Fibroblast of skin of abdomen (primary cell): ENCODE data around the gene NPW.
A peak's percentile ranks its signal among the peaks of the same experiment; 100 is the strongest.
"Not testable (repeated sequence)": the region's sequence is repeated elsewhere in the genome, so short reads cannot be mapped to it uniquely, and the experiment has no call there.

Experiments used
- DNase-seq: peaks from one replicate; pipeline ENCODE4 v3.0.0-alpha.2; 2013

Gene NPW

DNA sequence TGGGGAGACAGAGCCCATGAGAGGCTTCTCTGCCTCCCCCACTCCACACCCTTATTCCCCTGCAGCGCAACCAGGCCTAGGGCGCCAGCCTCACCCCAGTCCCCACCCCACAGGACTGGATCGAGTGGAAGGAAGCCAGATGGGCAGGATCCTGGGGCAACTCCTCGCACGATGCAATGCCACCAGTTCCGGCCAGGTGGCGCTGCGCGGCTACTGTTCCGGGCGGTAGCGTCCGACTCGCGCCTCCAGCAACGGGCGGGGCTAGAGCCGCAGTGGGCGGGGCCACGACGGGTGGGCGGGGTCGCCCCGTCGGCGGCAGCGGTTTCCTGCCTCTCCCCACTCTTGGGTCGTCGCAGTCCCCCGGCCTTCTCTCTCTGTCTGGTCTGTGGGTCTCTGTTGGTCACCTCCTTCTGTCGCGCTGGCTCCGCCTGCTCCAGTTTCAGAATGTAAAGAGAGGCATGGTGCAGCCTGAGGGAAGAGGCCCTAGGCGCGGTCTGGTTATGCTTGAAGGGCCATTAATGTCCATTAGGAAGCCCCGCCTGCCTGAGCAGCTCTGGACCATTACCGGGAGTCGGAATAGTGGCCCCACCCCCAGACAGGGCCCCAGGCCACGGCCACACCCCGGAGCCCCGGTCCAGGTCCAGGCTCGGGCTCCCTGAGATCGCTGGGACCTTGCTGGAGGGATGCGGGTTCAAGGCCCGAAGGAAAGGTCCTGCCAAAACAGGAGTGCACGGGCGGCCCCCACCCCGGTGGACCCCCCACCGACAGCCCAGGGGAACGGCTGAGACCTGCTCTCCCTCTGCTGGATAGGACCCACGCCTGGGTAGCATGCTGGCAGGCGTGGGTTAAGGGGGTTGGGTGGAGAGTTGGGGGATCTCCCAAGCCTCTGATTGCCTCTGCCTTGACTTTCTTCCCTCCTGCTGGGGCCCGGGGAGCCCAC is 3.8 kb downstream of the NPW start:
- peak; percentile 79 for DNase-seq

DNA sequence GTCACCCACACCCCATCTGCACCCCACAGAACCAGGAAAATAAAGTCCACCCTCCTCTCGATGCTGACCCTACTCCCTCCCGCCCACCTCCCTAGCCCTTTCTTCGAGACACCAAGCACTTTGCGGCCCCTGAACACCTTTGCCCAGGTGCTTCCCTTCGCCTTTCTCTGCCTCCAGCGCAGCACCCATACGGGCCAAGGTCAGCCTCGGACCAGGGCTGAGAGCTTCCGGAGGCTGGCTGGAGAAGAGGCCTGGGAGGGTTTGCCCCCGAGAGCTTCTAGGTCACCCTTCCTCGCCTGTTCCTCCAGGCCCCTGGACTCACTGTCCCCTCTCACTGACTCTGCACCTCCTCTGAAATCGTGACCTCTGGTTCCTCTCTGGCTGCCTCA is 4.4 kb downstream of the NPW start:
- DNase-seq: no peak

DNA sequence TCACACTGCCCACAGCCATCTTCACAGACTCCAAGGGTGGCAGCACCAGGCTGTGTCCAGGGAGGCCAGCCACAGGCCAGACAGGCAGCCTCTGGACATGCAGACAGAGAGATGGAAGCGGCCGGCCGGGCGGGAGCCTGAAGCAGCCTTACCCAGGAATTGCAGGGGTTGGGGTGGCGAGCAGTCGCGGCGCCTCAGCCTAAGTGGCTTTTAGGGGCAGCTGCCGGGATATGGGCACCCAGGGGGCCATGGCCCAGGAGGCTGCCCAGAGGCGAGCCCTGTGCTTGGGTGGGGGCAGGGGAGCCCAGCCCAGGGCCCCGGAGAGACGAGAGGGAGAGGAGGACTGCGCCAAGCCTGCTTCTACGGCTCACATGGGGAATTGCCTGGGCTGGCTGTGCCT is 5.7 kb downstream of the NPW start:
- DNase-seq: no peak

DNA sequence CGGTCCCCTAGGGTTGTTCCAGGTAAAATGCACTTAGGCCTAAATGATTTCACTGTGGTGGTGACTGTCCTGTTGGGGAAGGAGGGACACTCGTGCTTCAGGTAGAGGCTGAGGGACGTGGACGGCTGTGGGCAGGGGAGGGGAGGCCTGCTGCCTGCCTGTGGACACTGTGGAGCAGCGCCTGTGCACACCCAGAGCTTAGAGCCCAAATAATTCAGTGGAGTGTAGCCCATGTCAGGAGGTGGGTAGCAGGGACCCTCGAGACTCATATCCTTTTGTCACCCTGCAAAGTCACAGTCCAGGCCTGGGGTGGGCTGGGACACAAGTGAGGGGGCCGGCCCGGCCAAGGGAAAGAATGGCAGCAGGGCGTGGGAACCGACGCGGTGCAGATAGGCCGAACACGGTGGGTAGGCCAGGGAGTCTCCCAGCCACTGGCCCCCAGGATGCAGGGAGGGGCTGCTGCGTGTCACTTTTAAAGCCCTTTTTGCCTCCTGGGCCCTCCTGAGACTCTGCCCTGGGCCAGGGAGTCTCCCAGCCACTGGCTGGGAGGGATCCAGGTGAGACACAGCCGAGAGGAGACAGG is 6.4 kb downstream of the NPW start:
- no peak for DNase-seq

DNA sequence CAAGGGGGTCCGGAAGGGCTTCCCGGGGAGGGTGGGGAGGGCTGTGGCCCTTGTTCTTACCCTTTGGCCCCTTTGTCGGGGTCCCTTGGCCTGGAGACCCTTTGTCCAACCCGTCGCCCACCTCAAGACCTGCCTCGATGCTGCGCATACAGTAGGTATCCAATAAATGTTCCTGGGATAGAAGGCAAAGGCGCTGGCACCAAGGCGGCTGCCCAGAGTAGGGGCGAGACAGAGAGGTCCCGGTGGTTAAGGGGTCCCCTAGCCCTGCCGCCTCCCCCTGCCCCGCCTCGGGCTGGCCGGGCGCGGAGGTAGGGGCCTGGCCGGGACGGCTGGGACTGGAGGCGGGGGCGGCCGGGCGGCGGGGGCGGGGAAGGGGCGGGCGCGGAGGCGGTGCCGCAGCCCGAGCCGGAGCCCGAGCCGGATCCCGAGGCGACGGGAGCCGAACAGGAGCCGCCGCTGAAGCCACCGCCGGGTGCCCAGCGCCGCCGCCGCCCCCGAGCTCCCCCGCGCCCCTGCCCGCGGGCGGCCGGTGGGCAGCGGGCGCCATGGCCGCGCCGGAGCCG is 7.0 kb downstream of the NPW start, which contains the start of gene NHERF2:
NHERF2 (plus strand) TSS at position 442 of the 563 bp plus-strand sequence; CDS start at position 546, 104 bp downstream.
- DNase-seq: no peak

DNA sequence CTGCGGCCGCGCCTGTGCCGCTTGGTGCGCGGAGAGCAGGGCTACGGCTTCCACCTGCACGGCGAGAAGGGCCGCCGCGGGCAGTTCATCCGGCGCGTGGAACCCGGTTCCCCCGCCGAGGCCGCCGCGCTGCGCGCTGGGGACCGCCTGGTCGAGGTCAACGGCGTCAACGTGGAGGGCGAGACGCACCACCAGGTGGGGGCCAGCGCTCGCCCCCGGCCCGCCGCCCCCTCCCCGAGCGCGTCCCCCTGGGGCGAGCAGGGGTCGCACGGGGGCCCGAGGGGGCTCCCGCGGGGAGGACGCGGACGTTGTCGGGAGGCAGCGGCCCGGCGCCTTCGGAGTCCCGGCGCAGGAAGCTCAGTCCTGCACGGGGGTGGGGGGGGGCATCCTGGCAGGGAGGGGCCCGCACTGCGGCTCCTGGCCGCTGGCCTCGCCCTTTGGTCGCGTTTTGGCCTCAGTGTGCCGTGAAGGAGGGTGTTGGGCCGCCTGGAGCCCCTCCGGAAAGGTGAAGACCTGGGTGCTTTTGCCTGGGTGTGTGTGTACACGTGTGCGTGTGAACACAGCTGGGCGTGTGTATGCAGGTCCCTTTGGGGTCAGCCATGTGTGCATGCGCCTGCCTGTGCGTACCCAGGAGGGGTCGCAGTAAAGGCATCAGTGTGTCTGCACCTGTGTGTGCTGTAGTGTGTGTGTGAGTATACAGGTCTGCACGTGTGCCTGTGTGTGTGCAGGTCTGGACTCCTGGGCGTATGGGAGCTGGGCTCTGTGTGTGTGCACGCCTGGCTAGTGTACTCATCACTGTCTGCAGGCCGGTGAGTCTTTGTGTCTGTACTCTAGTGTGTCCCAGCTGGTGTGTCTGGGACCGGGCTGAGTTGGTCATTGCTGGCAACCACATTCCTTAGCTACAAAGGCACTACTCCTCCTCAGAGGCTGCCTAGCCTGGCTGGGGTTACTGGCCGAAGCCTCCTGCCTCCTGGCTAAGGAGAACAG is 7.7 kb downstream of the NPW start:
- peak; percentile 42 for DNase-seq

DNA sequence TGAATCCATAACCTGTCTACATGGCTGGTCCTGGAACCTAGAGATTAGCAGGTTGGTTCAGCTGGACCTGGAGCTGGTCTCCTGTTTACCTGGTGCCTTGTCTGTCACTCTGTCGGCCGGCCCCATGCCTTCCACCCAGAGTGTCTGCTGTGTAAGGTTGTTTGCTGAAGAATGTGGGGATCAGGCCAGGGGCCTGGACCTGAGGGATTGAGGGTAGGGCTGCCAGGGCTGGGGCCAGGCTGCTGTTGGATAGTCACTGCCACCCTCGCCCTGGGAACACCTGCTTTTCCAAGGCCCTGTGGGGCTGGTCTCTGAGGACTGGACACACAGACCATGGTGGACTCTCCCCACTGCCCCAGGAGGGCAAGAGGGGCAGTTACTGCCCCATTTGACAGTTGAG is 8.6 kb downstream of the NPW start:
- DNase-seq: no peak

DNA sequence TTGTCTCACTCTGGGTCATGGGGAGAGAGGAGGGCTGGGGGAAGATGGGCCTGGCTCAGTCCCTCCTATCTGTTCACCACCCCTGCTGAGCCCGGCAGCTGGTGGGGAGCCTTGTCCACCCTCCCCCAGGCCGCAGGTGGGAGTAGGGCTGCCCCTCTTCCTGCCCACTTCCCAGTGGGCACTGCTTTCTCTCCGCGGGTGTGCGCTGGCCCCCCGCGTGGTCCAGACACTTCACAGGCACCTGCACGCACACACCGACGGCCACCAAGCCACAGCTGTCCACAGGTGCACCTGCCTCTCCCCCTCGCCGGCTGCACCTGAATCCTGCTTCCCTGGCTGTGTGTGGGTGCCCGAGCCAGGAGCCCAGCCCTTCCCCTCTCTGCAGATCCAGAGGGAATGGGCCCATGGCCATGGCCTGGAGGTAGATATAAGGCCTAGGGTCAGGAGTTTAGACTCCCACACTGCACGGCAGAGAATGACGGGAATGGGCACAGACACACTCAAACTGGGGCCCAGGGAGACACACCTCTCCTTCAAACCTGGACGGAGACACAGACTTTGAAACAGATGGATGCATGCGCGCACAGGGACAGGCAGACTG is 9.1 kb downstream of the NPW start:
- no peak for DNase-seq

DNA sequence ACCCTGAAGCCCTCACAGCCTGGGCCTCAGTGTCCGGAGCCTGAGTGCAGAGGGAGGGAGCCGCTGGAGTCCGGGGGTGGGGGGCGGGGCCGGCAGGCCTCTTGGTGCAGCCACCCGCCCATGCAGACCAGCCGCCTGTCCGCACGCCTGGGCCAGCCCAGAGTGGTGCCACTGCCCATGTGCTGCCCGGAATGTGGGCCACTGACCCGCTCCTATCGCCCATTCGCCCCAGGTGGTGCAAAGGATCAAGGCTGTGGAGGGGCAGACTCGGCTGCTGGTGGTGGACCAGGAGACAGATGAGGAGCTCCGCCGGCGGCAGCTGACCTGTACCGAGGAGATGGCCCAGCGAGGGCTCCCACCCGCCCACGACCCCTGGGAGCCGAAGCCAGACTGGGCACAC is 9.8 kb downstream of the NPW start:
- DNase-seq: no peak

DNA sequence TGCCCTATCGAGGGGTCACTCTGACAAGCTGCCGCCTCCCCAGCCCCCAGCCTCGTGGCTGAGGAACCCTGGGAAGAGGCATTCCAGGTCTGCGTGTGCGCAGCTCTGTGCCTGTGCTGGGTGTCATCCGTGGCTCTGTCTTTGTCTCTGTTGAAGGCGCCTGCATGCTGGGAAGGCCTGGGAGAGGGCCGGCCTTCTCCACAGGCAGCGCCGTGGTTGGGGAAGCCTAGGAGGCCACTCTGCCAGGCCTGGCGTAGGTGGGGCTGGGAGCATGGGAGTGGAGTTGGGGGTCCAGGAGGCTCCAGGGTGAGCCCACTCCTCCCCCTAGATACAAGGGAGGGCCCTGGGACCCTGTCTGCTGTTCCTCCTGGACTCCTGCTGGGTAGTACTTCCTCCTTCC is 10.5 kb downstream of the NPW start:
- DNase-seq: no peak

DNA sequence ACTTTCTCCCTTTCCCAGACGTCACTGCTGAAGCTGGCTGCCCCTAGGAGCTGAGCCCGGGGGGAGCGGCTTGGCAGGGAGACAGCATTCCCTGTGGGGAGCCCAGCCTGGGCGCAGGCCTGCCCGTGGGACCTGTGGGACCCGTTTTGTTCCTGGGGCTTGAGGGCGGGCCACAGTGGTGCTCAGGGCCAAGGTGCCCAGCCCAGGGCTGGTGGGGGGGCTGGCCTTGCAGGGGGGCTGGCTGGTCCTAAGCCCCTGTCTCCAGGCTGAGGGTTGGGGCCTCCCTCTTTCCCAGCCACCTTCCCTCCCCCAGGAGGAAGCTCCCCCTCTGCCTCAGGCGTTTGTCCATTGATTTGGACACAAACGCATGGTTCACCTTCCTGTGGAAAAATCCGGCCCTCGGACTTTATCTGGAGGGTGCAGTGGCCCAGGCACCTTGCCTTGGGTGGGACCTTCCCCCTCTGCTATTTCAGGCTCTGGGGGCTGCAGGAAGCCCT is 11.5 kb downstream of the NPW start:
- DNase-seq: no peak

DNA sequence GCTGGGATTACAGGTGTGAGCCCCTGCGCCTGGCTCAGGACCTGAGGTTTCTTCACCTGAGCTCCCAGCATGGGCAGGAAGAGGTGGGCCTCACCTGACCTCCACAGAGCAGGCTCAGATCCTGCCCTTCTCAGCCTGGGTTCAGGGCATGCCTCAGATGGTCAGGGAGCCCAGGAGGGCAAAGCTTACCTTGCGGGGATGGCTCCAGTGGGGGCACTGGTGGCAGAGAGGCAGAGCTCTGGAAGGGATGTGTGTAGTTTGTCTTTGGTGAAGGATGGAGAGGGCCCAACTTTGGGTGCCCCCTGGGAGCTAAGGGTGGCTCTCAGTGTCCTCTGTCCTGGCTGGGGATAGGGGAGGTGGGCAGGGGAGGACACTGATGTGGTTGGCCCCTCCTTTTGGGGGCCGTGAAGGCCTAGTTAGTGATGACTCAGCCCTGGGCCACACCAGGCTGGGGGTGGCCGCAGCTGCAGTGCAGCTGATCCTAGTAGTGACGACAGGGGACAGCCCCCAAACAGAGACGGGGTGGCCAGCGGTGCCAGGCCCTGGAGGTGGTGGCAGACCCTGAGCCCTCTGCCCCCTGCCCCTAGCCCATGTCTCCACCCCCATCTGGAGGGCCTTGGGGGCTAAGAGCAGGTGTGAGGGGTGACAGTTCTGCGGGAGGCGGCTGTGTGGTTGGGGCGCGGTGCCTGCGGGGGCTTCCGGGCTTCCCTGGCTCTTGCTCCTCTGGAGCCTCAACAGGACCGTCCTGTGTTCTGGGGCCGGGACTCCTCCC is 12.9 kb downstream of the NPW start:
- DNase-seq: no peak

DNA sequence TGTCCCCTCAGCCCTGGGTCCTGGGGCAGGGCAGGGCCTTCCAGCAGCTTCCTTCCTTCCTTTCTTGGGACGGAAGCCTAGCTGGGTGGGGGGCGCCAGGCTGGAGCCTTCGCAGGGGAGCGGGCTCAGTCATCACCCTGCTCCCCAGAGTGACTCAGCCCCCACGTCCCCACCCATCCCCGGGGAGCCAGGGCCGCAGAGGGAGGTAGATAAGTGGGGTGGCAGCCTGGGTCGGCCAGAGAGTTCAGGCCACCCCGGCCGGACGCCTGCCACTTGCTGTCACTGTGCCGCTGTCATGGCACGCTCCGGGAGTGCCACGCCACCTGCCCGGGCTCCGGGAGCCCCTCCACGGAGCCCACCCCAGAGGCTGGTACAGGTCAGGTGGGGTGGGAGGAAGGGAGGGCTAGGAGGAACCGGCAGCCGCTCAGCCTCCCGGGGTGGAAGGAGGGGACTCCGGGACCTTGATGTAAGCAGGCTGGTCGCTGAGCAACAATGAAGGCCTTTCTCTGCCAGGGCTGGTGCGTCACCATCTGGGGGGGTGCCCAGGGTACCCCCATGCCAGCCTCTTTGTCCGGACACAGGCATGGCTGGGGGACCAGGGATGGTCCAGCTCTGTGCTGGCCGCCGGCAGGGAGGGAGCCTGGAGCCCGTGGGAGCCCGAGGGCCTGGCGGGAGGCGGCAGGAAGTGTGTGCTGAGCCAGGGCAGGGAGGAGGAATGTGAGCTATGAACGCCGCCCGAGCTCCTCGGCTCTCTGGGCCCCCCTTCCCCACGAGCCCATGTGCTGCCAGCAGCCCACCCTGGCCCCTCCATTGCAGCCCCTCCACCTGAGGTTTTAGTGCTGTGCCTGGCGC is 13.7 kb downstream of the NPW start:
- peak; percentile 66 for DNase-seq

DNA sequence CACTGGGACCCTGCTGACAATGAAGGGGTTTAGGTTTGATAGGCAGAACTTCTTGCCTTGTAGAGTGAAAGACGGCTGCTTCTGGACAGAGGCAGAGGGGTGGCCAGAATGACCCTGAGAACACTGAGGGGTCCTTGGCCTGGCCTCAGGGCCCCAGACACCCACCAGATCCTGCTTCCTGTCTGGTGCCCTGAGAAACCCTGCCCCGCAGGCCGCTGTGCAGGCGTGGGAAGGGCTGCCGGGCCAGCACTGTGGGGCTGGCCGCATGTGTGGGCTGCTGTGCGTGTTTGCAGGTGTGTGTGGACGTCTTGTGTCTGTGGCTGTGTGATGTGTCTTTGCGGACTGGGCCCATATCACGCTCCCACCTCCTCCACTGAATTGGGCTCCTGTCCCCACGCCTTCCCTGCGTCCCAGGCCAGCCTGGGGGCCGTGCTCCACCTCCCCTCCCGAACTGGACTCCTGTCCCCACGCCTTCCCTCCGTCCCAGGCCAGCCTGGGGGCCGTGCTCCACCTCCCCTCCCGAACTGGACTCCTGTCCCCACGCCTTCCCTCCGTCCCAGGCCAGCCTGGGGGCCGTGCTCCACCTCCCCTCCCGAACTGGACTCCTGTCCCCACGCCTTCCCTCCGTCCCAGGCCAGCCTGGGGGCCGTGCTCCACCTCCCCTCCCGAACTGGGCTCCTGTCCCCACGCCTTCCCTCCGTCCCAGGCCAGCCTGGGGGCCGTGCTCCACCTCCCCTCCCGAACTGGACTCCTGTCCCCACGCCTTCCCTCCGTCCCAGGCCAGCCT is 14.5 kb downstream of the NPW start:
- not testable (repeated sequence) for DNase-seq

DNA sequence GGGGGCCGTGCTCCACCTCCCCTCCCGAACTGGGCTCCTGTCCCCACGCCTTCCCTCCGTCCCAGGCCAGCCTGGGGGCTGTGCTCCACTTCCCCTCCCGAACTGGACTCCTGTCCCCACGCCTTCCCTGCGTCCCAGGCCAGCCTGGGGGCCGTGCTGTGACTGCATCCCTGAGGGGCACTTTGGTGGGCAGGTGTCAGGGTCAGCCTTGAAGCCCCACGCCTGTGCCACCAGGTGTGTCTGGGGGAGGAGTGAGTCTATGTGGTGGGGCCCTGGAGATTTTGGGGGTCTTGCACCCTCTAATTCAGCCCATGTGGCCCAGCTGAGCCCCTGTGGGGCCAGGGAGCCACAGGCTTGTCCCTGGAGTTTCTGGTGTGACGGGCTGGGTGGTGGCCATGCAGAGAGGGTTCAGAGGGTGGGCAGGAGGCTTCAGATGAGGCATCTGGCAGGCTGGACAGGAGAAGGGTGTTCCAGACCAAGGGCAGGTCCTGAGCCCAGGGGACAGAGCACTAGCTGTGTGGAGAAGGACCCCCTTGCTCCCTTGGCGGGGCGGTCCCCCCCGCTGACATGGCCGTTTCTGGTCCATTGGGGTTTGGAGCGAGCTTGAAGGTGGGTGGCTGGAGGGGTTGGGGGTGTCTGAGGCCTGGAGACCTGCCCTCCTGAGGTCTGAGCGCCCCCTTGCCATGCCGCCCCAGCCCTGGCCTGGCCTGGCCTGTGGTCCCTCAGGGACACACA is 15.3 kb downstream of the NPW start:
- no peak for DNase-seq

DNA sequence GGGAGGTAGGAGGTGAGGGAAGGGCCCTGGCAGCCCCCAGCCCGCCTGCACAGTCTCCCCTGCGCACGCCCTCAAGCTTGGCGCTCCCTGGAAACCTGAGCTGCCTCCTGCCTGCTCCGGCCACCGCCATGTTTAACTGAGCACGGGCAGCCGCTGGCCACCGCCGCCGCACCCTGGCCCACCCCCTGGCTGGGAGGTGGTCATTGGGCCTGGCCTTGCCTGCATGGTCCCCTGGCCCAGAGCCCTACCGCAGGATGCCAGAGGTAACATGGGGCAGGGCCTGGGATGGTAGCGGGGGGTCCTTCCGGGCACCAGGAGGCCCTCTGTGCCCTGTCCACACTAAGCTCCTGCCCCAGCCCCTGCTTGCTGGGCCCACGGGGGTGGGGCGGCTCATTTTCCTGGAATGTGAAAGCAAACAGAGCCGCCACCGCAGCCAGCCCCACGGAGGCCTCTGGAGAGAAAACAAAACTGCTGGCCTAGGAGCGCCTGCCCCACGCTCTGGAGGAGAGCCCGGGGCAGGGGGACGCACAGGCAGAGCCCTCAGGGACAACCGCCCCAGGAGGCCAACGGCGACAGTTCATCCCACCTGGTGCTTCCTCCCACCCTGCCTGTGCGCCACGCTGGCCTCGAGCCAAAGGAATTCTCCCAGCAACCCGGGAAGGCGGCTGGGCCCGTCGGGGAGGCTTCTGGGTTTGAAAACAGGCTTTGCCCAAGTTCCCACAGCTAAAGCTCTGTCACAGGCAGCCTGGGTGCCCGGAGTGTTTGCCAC is 16.0 kb downstream of the NPW start:
- peak; percentile 79 for DNase-seq

DNA sequence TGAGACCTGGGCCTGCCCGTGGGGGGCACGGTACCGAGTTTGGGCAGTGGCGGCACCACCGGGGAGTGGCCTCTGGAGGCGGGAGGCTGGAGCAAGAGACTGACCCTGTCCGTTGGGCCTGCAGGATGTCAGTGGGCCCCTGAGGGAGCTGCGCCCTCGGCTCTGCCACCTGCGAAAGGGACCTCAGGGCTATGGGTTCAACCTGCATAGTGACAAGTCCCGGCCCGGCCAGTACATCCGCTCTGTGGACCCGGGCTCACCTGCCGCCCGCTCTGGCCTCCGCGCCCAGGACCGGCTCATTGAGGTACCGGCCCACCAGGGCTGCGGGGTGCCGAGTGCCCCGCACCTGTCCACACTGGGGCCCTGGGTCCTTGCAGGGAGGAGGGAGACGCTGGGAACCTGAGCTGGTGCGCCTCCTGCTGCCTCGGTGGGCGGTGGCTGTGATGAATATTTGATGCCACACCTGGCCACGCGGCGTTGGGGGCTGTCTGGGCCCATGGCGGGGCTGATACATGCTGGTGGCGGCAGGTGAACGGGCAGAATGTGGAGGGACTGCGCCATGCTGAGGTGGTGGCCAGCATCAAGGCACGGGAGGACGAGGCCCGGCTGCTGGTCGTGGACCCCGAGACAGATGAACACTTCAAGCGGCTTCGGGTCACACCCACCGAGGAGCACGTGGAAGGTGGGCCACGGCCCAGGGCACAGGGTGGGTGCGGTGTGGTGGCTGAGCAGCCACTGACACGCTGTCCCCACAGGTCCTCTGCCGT is 16.8 kb downstream of the NPW start:
- no peak for DNase-seq
